ENCODE measurements around the gene IL17D.
"Not testable (repeated sequence)": the region's sequence is repeated elsewhere in the genome, so short reads cannot be mapped to it uniquely, and the experiment has no call there.

Gene IL17D

DNA sequence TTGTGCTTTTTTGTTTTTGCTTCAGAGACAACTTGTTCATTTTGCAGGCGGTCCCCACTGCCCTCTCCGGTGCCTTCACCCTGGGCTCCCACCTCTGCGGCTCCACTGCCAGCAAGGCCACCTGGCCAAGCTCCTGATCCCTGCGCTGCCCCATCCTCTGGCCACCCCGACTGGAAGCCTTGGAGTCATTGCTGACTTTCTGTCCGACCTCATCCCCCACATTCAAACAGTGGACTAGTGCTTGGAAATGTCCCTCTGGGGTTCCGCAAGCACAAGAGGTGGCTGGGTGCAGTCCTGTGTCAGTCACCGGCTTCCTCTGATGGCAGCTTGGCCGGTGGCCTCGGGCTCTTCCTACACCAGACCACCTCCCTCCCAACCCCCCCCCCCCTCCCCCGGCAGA is 17.0 kb downstream of the IL17D start:
- DNase-seq, result no peak

DNA sequence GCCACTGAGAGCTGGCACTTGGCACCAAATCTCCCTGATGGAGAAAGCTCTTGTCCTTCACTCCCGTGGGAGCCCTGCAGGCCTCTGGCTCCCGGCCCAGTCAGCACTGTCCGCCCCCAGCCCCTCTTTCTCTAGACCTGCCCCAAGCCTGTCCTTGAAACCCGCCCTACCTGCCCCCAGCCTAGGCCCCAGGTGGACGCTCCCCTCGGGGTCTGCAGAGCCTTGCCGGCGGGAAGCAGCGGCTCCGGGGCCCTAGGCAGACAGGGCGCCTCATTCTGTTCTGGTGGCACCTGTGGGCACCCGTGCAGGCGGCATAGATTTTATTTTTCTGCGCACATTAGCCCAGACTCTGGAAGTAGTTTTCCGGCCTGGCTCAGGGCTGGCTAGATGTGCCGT is 17.6 kb downstream of the IL17D start:
- DNase-seq, result no peak

DNA sequence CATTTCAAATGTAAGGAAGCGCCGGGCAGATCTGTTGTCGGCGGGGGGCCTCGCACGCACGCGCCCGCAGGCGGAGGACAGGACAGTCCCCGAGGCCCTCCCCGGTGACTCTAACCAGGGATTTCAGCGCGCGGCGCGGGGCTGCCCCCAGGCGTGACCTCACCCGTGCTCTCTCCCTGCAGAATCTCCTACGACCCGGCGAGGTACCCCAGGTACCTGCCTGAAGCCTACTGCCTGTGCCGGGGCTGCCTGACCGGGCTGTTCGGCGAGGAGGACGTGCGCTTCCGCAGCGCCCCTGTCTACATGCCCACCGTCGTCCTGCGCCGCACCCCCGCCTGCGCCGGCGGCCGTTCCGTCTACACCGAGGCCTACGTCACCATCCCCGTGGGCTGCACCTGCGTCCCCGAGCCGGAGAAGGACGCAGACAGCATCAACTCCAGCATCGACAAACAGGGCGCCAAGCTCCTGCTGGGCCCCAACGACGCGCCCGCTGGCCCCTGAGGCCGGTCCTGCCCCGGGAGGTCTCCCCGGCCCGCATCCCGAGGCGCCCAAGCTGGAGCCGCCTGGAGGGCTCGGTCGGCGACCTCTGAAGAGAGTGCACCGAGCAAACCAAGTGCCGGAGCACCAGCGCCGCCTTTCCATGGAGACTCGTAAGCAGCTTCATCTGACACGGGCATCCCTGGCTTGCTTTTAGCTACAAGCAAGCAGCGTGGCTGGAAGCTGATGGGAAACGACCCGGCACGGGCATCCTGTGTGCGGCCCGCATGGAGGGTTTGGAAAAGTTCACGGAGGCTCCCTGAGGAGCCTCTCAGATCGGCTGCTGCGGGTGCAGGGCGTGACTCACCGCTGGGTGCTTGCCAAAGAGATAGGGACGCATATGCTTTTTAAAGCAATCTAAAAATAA is 18.2 kb downstream of the IL17D start:
- no peak for DNase-seq

DNA sequence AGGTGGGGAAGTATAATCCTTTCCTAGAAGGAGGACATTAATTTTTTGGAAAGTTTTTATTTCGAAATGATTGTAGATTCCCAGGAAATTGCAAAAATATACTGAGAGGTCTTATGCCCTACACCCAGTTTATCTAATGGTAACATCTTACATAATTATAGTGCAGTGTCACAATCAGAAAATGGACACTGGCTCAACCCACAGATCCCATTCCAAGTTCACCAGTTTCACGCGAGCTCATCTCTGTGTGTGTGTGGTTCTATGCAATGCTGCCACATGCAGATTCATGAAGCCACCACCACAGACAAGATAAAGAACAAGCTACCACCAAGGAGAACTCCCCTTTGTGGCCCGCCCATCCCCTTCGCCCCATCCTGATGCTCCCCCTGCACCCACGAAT is 24.4 kb downstream of the IL17D start:
- no peak for DNase-seq

DNA sequence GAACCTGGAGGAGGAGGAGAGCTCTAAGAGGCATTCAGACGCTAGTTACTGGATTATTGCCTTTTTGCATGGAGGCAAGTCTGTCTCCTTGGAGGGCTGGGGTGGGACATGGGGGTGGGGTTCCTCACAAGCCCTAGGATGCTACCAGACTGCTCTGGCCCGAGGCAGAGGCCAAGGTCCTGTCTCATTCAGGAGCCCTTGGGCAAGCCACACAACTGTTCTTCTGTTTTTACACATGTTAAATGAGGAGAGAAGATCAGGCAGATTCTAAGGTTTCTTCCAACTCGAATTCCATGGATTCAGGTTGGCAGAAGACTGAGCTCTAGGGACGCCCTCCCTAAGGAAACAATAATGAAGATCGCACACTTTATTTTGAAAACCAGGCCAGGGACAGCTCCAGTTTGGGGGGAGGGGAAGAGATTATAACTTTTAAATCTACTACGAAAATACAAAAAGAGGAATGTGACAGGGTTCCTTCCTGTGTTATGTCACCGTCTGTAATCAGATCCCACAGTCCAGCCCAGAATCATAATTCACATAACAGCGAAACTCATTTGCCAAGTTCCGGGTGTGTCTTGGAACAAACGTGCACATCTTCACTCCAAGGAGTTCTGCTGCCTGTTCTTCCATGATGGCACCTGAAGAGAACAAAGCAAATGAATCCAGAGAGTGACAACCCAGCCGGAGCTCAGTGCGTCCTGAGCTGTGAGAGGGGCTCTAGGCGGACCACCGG is 25.2 kb downstream of the IL17D start:
- no peak for DNase-seq

DNA sequence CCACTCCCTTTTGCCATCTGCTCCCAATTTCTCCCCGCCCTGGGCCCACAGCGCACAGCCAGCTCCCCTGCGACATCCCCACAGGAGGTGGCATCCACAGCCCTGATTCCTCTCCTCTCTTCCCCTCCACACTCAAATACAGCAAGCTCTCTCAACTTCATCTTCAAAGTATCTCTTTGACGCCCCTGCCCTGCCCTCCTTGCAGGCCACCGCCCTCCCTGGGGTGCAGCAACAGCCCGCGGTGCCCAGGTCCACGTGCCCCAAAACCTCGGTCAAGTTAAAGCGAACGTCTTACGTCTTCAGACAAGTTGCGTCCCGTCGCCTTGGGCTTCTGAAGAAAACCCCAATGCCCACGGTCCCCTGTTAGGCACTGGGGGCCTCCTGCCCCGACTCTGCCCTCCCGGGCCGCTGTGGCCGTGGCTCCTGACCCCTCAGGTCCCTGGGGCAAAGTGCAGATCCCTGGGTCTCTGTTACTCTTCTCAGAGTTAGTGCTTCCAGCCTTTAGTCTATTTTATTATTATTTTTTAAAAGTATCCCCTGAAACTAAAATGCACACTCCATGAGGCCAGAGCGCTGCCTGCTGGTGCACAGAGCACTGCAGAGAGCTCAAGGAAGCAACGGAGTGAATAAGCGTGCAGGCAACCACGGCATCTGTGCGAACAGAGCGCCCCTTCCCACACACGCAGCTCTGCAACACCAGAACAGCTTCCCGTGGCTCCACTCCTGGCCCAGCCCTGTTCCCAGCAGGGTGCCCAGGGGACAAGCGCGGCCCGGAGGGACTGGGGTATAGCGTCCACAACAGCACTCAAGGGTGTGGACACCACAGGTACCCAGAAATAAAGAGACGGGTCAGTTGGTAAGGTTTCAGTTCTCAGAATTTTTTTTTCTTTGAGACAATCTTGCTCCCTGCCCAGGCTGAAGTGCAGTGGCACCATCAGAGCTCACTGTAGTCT is 26.4 kb downstream of the IL17D start:
- no peak for DNase-seq

DNA sequence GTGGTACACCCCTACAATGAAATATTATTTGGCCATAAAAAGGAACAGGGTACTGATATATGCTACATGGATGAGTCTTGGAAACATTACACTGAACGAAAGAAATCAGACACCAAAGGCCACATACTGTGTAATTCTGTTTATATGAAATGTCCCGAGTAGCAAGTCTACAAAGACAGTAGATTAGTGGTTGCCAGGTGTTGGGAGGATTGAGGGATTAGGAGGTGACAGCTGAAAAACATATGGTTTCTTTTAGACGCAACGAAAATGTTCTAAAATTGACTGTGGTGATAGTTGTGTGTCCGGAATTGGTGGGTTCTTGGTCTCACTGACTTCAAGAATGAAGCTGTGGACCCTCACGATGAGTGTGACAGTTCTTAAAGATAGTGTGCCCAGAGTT is 35.1 kb downstream of the IL17D start:
- DNase-seq, result no peak

DNA sequence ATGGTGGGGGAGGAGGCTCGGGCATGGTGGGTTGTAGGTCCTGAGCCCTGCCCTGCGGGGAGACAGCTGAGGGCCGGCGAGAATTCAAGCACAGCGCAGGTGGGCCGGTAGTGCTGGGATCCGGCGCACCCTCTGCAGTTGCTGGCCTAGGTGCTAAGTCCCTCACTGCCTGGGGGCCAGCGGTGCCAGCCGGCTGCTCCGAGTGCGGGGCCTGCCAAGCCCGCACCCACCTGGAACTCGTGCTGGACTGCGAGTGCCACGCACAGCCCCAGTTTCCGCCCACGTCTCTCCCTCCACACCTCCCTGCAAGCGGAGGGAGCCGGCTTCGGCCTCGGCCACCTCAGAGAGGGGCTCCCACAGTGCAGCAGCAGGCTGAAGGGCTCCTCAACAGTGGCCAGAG is 36.5 kb downstream of the IL17D start:
- no peak for DNase-seq

DNA sequence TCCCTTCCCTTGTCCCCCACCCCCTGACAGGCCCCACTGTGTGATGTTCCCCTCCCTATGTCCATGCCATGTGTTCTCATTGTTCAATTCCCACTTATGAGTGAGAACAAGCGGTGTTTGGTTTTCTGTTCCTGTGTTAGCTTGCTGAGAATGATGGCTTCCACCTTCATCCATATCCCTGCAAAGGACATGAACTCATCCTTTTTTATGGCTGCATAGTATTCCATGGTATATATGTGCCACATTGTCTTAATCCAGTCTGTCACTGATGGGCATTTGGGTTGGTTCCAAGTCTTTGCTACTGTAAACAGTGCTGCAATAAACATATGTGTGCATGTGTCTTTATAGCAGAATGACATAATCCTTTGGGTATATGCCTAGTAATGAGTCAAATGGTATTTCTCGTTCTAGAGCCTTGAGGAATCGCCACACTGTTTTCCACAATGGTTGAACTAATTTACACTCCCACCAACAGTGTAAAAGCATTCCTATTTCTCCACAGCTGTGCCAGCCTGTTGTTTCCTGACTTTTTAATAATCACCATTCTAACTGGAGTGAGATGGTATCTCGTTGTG is 40.4 kb downstream of the IL17D start:
- not testable (repeated sequence) for DNase-seq

DNA sequence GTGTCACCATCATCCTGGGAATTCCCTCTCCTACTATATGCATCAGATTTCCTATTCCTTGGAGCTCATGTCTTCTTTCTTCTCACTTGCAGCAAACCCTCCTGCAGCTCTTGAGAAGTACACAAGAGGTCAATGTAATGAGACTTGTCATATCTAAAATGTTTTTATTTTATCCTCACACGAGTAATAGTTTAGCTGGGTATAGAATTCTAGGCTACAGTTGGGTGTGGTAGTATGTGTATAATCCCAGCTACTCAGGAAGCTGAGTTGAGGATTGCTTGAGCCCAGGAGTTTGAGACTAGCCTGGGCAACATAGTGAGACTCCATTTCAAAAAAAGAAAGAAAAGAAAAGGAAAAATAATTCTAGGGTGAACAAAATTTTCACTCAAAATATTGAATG is 45.9 kb downstream of the IL17D start:
- DNase-seq, result no peak

DNA sequence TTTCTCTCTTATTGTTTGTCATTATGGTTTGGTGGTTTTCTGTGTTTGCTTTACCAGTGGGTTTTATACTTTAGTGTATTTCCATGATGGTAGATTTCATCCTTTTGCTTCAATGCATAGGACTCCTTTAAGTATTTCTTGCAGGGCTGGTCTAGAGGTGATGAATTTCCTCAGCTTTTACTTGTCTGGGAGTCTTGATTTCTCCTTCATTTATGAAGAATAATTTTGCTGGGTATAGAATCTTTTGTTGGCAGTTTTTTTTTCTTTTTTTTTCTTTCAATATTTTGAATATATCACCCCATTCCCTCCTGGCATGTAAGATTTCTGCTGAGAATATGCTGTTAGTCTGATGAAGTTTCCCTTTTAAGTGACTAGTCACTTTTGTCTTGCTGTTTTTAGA is 50.5 kb downstream of the IL17D start:
- no peak for DNase-seq

DNA sequence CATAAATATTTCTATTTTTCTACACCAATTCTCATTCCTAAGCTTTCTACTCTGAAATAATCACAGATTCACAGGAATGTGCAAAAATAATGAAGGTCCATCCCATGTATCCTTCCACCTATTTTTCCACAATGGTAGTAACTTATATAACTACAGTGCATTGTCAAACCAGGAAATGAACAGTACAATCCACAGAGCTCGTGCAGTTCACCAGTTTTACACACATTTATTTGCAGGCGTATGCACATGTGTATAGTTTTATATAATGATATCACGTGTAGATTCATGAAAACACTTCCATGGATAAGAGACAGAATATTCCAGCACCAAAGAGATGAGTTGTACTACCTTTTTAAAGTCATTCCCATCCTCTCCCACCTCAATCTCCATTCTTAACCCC is 57.4 kb downstream of the IL17D start:
- no peak for DNase-seq

DNA sequence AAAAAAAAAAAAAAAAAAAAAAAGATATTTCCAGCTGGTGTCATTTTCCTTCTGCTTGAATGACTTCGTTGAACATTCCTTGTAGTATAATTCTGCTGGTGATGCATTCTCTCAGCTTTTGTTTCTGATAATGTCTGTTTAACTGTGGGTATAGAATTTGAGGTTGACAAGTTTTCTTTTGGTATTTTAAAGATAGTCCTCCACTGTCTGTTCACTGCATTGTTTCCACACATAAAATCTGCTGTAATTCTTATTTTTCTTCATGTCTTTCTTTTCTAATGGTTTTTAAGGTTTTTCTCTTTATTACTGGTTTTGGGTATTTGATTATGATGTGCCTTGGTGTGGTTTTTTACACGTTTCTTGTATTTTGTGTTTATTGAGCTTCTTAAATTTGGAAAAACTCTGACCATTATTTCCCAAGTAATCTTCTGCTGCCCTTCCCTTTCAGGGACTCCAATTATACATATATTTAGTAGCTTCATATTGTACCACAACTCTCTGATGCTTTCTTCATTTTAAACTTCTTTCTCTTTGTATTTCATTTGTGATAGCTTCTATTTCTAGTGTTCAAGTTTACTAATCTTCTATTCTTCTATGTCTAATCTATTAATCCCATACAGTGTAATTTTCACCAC is 63.9 kb downstream of the IL17D start:
- no peak for DNase-seq

DNA sequence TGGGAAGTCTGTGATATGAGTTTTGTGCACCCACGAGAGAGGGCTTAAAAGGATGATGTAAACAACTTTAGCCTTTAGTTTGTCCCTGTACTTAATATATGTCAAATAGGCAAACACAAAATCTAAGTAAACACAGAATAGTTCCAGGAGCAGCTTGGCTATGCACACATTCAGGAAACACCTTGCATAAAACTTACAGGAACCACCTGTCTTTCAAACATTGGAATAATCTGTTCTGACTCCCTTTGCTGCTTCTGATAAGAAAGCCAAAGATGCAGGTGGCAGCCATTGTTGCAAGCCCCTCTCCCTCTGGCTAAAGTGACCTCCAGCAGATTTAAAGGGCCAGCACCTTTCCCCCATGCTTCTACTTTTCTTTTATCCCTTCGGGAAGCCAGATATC is 65.6 kb downstream of the IL17D start:
- DNase-seq, result no peak

DNA sequence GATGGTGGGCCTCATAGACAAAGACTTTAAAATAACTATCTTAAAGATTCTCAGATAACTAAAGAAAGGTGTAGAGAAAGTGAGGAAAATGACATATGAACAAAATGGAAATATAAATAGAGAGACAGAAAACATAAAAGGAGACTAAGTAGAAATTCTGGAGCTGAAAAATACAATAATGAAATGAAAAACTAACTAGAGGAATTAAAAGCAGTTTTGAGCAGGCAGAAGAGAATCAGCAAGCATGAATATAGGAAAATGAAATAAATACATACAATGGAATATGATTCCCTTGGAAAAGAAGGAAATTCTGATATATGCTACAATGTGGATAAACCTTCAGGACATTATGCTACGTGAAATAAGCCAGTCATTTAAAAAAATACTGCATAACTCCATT is 66.3 kb downstream of the IL17D start:
- DNase-seq, result no peak

All from effector CD8-positive, alpha-beta T cell (primary cell).